ENCODE data around the gene PLAC9. TPM values are rescaled to one million over a fixed set of nuclear protein-coding genes. Genes with fewer than 3 reads are reported as not detected.

The PLAC9 gene
- total RNA-seq, 1 donor from 2014 or later, result 23.2 TPM

- no peak for ATAC-seq
- no peak for DNase-seq
- intact Hi-C loops (cut with micrococcal nuclease), result no loop called here
These were observed 38.7 kb downstream of the PLAC9 start for GRCh38 chr10:80171248-80171660.

GRCh38 chr10:80172896-80173295, 40.4 kb downstream of the PLAC9 start:
- DNase-seq (no peak), ATAC-seq (no peak)
- intact Hi-C loops (cut with micrococcal nuclease), result no loop called here

GRCh38 chr10:80173466-80173865, 40.9 kb downstream of the PLAC9 start:
- ATAC-seq (no peak), DNase-seq (no peak)
- intact Hi-C loops (cut with micrococcal nuclease), result no loop called here

- no peak for ATAC-seq
- no peak for DNase-seq
- intact Hi-C loops (cut with micrococcal nuclease), result no loop called here
These were observed 42.3 kb downstream of the PLAC9 start for GRCh38 chr10:80174641-80175395.

- intact Hi-C loops (cut with micrococcal nuclease), result no loop called here
- no peak for ATAC-seq
- DNase-seq, result no peak
These were observed 44.0 kb downstream of the PLAC9 start for GRCh38 chr10:80176526-80176925.

- no peak for DNase-seq
- intact Hi-C loops (cut with micrococcal nuclease), result no loop called here
- ATAC-seq, result peak; percentile 17
These were observed 45.5 kb downstream of the PLAC9 start for GRCh38 chr10:80177781-80178636.

GRCh38 chr10:80182986-80183385, 50.5 kb downstream of the PLAC9 start:
- DNase-seq (peak; percentile 34), ATAC-seq (peak; percentile 11)
- intact Hi-C loops (cut with micrococcal nuclease), result no loop called here

GRCh38 chr10:80183436-80183835, 50.9 kb downstream of the PLAC9 start:
- DNase-seq, result peak; percentile 20
- intact Hi-C loops (cut with micrococcal nuclease), result no loop called here
- no peak for ATAC-seq

GRCh38 chr10:80184291-80184690, 51.8 kb downstream of the PLAC9 start:
- intact Hi-C loops (cut with micrococcal nuclease), result no loop called here
- ATAC-seq, result no peak
- no peak for DNase-seq

GRCh38 chr10:80185578-80186299, 53.2 kb downstream of the PLAC9 start:
- no peak for DNase-seq
- intact Hi-C loops (cut with micrococcal nuclease), result no loop called here
- peak; percentile 76 for ATAC-seq

GRCh38 chr10:80186364-80187012, 54.0 kb downstream of the PLAC9 start:
- DNase-seq (peak; percentile 78), ATAC-seq (peak; percentile 85)
- intact Hi-C loops (cut with micrococcal nuclease), result no loop called here

GRCh38 chr10:80187060-80187459, 54.5 kb downstream of the PLAC9 start:
- ATAC-seq, result no peak
- DNase-seq, result no peak
- intact Hi-C loops (cut with micrococcal nuclease), result no loop called here

- DNase-seq, result no peak
- intact Hi-C loops (cut with micrococcal nuclease), result no loop called here
- peak; percentile 4 for ATAC-seq
These were observed 55.2 kb downstream of the PLAC9 start for GRCh38 chr10:80187465-80188409.

- intact Hi-C loops (cut with micrococcal nuclease), result no loop called here
- ATAC-seq, result no peak
- no peak for DNase-seq
These were observed 56.2 kb downstream of the PLAC9 start for GRCh38 chr10:80188713-80189112.

- no peak for ATAC-seq
- no peak for DNase-seq
- intact Hi-C loops (cut with micrococcal nuclease), result no loop called here
These were observed 59.2 kb downstream of the PLAC9 start for GRCh38 chr10:80191589-80192270.

GRCh38 chr10:80192553-80192952, 60.0 kb downstream of the PLAC9 start:
- ATAC-seq, result no peak
- DNase-seq, result no peak
- intact Hi-C loops (cut with micrococcal nuclease), result no loop called here

- no peak for DNase-seq
- ATAC-seq, result no peak
- intact Hi-C loops (cut with micrococcal nuclease), result no loop called here
These were observed 62.0 kb downstream of the PLAC9 start for GRCh38 chr10:80194373-80195045.
